Activated naive CD8-positive, alpha-beta T cell treated with anti-CD3 and anti-CD28 coated beads, Interleukin-2, amount 50 U/mL, for 24 hours (primary cell): Measurements from ENCODE around the gene STAT5B.
"Not testable (repeated sequence)": the region's sequence is repeated elsewhere in the genome, so short reads cannot be mapped to it uniquely, and the experiment has no call there.

Experiments
- ATAC-seq: fragments of 150-1000 bp; cut with Tn5 transposase; one replicate; pipeline ENCODE4 v1.10.0; 2021
- DNase-seq: peaks from one replicate; pipeline ENCODE4 v3.0.0; 2021
- H3K27ac Mint-ChIP-seq: one replicate; pipeline ENCODE4 v1.8.0; 2021; ENCODE audit warnings: mild to moderate bottlenecking, mixed read lengths
- H3K27me3 Mint-ChIP-seq: one replicate; pipeline ENCODE4 v1.8.0; 2021; ENCODE audit warnings: mixed read lengths
- H3K36me3 Mint-ChIP-seq: one replicate; pipeline ENCODE4 v1.8.0; 2021; ENCODE audit warnings: low read depth, mixed read lengths
- H3K4me1 Mint-ChIP-seq: one replicate; pipeline ENCODE4 v1.8.0; 2021; ENCODE audit warnings: mixed read lengths
- H3K4me3 Mint-ChIP-seq: one replicate; pipeline ENCODE4 v1.8.0; 2021; ENCODE audit warnings: mild to moderate bottlenecking, moderate library complexity, mixed read lengths
- H3K9me3 Mint-ChIP-seq: one replicate; pipeline ENCODE4 v1.8.0; 2021; ENCODE audit warnings: mixed read lengths

Gene STAT5B

GRCh38 chr17:42276359-42276608 is at the start of gene STAT5B:
STAT5B (minus strand) TSS chr17:42276391; CDS start chr17:42232127, 44,264 bp downstream.
- Mint-ChIP-seq H3K9me3 (no peaks in the 10 kb centered on the region), H3K27ac (peak within 1 kb of the TSS; percentile 94), H3K4me1 (peaks cover 47% of the 10 kb centered on the region), H3K4me3 (peak within 1 kb of the TSS; percentile 95), H3K36me3 (peaks cover 24% of the 10 kb centered on the region), H3K27me3 (no peaks in the 10 kb centered on the region)
- DNase-seq: peak; percentile 72
- ATAC-seq: peak; percentile 51

- Mint-ChIP-seq H3K9me3 (no peaks in the 10 kb centered on the region), H3K27me3 (no peaks in the 10 kb centered on the region), H3K4me3 (no peak overlapping the region), H3K4me1 (peaks cover 33% of the 10 kb centered on the region), H3K36me3 (peaks cover 67% of the 10 kb centered on the region), H3K27ac (peak overlapping the region; percentile 44)
- no peak for DNase-seq
- peak; percentile 37 for ATAC-seq
Measured at GRCh38 chr17:42325026-42325425, 48.8 kb upstream of the STAT5B start.

GRCh38 chr17:42323268-42323773 is 47.1 kb upstream of the STAT5B start:
- peaks cover 65% of the 10 kb centered on the region for H3K36me3 Mint-ChIP-seq
- ATAC-seq (no peak), DNase-seq (no peak)
- H3K27me3 Mint-ChIP-seq: no peaks in the 10 kb centered on the region
- no peak overlapping the region for H3K4me3 Mint-ChIP-seq
- H3K4me1 Mint-ChIP-seq: peaks cover 49% of the 10 kb centered on the region
- peak overlapping the region; percentile 62 for H3K27ac Mint-ChIP-seq
- no peaks in the 10 kb centered on the region for H3K9me3 Mint-ChIP-seq

- Mint-ChIP-seq H3K27ac (peak overlapping the region; percentile 62), H3K36me3 (peaks cover 71% of the 10 kb centered on the region), H3K4me3 (no peak overlapping the region), H3K27me3 (no peaks in the 10 kb centered on the region), H3K4me1 (peaks cover 49% of the 10 kb centered on the region), H3K9me3 (no peaks in the 10 kb centered on the region)
- ATAC-seq: peak; percentile 86
- DNase-seq: peak; percentile 95
Measured at GRCh38 chr17:42322382-42323267, 46.4 kb upstream of the STAT5B start.

- ATAC-seq: no peak
- H3K27ac Mint-ChIP-seq: peak overlapping the region; percentile 27
- no peak overlapping the region for H3K4me3 Mint-ChIP-seq
- H3K27me3 Mint-ChIP-seq: no peaks in the 10 kb centered on the region
- no peak for DNase-seq
- no peaks in the 10 kb centered on the region for H3K9me3 Mint-ChIP-seq
- H3K36me3 Mint-ChIP-seq: peaks cover 71% of the 10 kb centered on the region
- H3K4me1 Mint-ChIP-seq: peaks cover 60% of the 10 kb centered on the region
Measured at GRCh38 chr17:42321555-42321954, 45.4 kb upstream of the STAT5B start.

GRCh38 chr17:42317967-42318366 is 41.8 kb upstream of the STAT5B start:
- H3K4me3 Mint-ChIP-seq, ATAC-seq, H3K27me3 Mint-ChIP-seq, H3K9me3 Mint-ChIP-seq, DNase-seq, H3K27ac Mint-ChIP-seq: not testable (repeated sequence)
- H3K36me3 Mint-ChIP-seq: peaks cover 73% of the 10 kb centered on the region
- H3K4me1 Mint-ChIP-seq: peaks cover 83% of the 10 kb centered on the region

- no peaks in the 10 kb centered on the region for H3K9me3 Mint-ChIP-seq
- H3K4me1 Mint-ChIP-seq: peaks cover 81% of the 10 kb centered on the region
- peak overlapping the region; percentile 28 for H3K27ac Mint-ChIP-seq
- ATAC-seq: no peak
- no peak overlapping the region for H3K4me3 Mint-ChIP-seq
- peaks cover 68% of the 10 kb centered on the region for H3K36me3 Mint-ChIP-seq
- H3K27me3 Mint-ChIP-seq: no peaks in the 10 kb centered on the region
- no peak for DNase-seq
Measured at GRCh38 chr17:42317266-42317845, 41.2 kb upstream of the STAT5B start.

- H3K4me1 Mint-ChIP-seq: peaks cover 81% of the 10 kb centered on the region
Measured at GRCh38 chr17:42316755-42317154, 40.6 kb upstream of the STAT5B start.

GRCh38 chr17:42315402-42316156 is 39.4 kb upstream of the STAT5B start:
- Mint-ChIP-seq H3K9me3 (no peaks in the 10 kb centered on the region), H3K4me3 (peak overlapping the region; percentile 10), H3K36me3 (peaks cover 65% of the 10 kb centered on the region), H3K27ac (peak overlapping the region; percentile 28), H3K4me1 (peaks cover 84% of the 10 kb centered on the region), H3K27me3 (no peaks in the 10 kb centered on the region)
- DNase-seq (peak; percentile 19), ATAC-seq (no peak)

More at GRCh38 chr17:42316755-42317154, 40.6 kb upstream of the STAT5B start:
- peaks cover 62% of the 10 kb centered on the region for H3K36me3 Mint-ChIP-seq
- H3K27me3 Mint-ChIP-seq: no peaks in the 10 kb centered on the region
- H3K9me3 Mint-ChIP-seq: no peaks in the 10 kb centered on the region
- ATAC-seq (no peak), DNase-seq (no peak)
- H3K4me3 Mint-ChIP-seq: no peak overlapping the region
- H3K27ac Mint-ChIP-seq: no peak overlapping the region

- DNase-seq (peak; percentile 36), ATAC-seq (no peak)
- Mint-ChIP-seq H3K27ac (peak overlapping the region; percentile 88), H3K27me3 (no peaks in the 10 kb centered on the region), H3K4me3 (peak overlapping the region; percentile 25), H3K4me1 (peaks cover 85% of the 10 kb centered on the region), H3K9me3 (no peaks in the 10 kb centered on the region), H3K36me3 (peaks cover 69% of the 10 kb centered on the region)
Measured at GRCh38 chr17:42313773-42314566, 37.8 kb upstream of the STAT5B start.

- ATAC-seq: no peak
- no peak for DNase-seq
- Mint-ChIP-seq H3K4me3 (peak overlapping the region; percentile 25), H3K36me3 (peaks cover 70% of the 10 kb centered on the region), H3K27ac (peak overlapping the region; percentile 88), H3K27me3 (no peaks in the 10 kb centered on the region), H3K4me1 (peaks cover 83% of the 10 kb centered on the region), H3K9me3 (no peaks in the 10 kb centered on the region)
Measured at GRCh38 chr17:42313389-42313772, 37.2 kb upstream of the STAT5B start.

- ATAC-seq (peak; percentile 77), DNase-seq (peak; percentile 86)
- Mint-ChIP-seq H3K27me3 (no peaks in the 10 kb centered on the region), H3K27ac (peak overlapping the region; percentile 88), H3K4me1 (peaks cover 82% of the 10 kb centered on the region), H3K9me3 (no peaks in the 10 kb centered on the region), H3K36me3 (peaks cover 67% of the 10 kb centered on the region), H3K4me3 (peak overlapping the region; percentile 67)
Measured at GRCh38 chr17:42312285-42313130, 36.3 kb upstream of the STAT5B start.

GRCh38 chr17:42312035-42312284 is 35.8 kb upstream of the STAT5B start:
- Mint-ChIP-seq H3K4me1 (peaks cover 77% of the 10 kb centered on the region), H3K27me3 (no peaks in the 10 kb centered on the region), H3K9me3 (no peaks in the 10 kb centered on the region), H3K36me3 (peaks cover 65% of the 10 kb centered on the region), H3K27ac (peak overlapping the region; percentile 88), H3K4me3 (peak overlapping the region; percentile 67)
- ATAC-seq (no peak), DNase-seq (no peak)
